ENCODE data around the gene MYO5A.

The MYO5A gene

GRCh38 chr15:52566889-52567288, 38.2 kb upstream of the MYO5A start:
- no peak for DNase-seq (ENCODE audit: low spot score)
- TF ChIP-seq CTCF (IDR thresholded peaks at IDR 0.05; ENCODE audit: extremely low read depth, missing control alignments) = no peak

GRCh38 chr15:52565417-52566358, 37.0 kb upstream of the MYO5A start:
- peak; percentile 53 for DNase-seq (ENCODE audit: low spot score)

- TF ChIP-seq CTCF (IDR thresholded peaks at IDR 0.05; ENCODE audit: extremely low read depth, missing control alignments) = no peak
- no peak for DNase-seq (ENCODE audit: low spot score)
These were observed 34.9 kb upstream of the MYO5A start for GRCh38 chr15:52563501-52564060.

GRCh38 chr15:52559575-52559974, 30.9 kb upstream of the MYO5A start:
- peak; percentile 24 for DNase-seq (ENCODE audit: low spot score)
- no peak for TF ChIP-seq CTCF (IDR thresholded peaks at IDR 0.05; ENCODE audit: extremely low read depth, missing control alignments)

GRCh38 chr15:52559022-52559421, 30.3 kb upstream of the MYO5A start:
- no peak for DNase-seq (ENCODE audit: low spot score)

GRCh38 chr15:52558196-52558595, 29.5 kb upstream of the MYO5A start:
- peak; percentile 45 for DNase-seq (ENCODE audit: low spot score)

More at GRCh38 chr15:52559022-52559421, 30.3 kb upstream of the MYO5A start:
- TF ChIP-seq CTCF (IDR thresholded peaks at IDR 0.05; ENCODE audit: extremely low read depth, missing control alignments) = no peak

GRCh38 chr15:52557274-52557641, 28.6 kb upstream of the MYO5A start:
- DNase-seq (ENCODE audit: low spot score) = no peak

More at GRCh38 chr15:52558196-52558595, 29.5 kb upstream of the MYO5A start:
- no peak for TF ChIP-seq CTCF (IDR thresholded peaks at IDR 0.05; ENCODE audit: extremely low read depth, missing control alignments)

More at GRCh38 chr15:52557274-52557641, 28.6 kb upstream of the MYO5A start:
- no peak for TF ChIP-seq CTCF (IDR thresholded peaks at IDR 0.05; ENCODE audit: extremely low read depth, missing control alignments)

Data from GM20000 (cell line).